ENCODE data around the gene TTF2. TPM values are rescaled to one million over a fixed set of nuclear protein-coding genes. Genes with fewer than 3 reads are reported as not detected.

Gene TTF2
- total and polyA plus RNA-seq, 2 experiments from 2014 or later = 6.5 to 9.8 TPM

GRCh38 chr1:117128323-117129079 is 68.4 kb downstream of the TTF2 start:
- WGBS, 2 experiments (ENCODE audit: low coverage in 1 of 2, low lambda C conversion rate in 2 of 2, missing lambda C conversion rate in 2 of 2) = 22% methylated on average over 5 of the region's 5 CpGs
- Histone ChIP-seq H3K4me2 (ENCODE audit: unreplicated experiment) (no peak overlapping the region), H2AFZ (peak overlapping the region; percentile 73), H3K79me2 (ENCODE audit: insufficient read depth) (no peaks in the 10 kb centered on the region), H3K9me3 (ENCODE audit: low read depth) (no peaks in the 10 kb centered on the region), H3K4me1 (ENCODE audit: insufficient read depth) (peaks cover 9% of the 10 kb centered on the region), H3K4me3 (no peak overlapping the region), H3K9me2 (ENCODE audit: insufficient read depth) (no peaks in the 10 kb centered on the region), H3K9ac (no peak overlapping the region), H3K27ac (no peak overlapping the region), H3K27me3 (replicated peaks; ENCODE audit: insufficient read depth) (no peaks in the 10 kb centered on the region), H4K20me1 (ENCODE audit: insufficient read depth) (no peaks in the 10 kb centered on the region), H3F3A (ENCODE audit: insufficient read depth) (no peaks in the 10 kb centered on the region), H3K36me3 (ENCODE audit: low read depth) (no peaks in the 10 kb centered on the region)
- in situ Hi-C loops (cut with MboI) = no loop called here
- TF ChIP-seq EZH2phosphoT487 (IDR thresholded peaks at IDR 0.05; ENCODE audit: insufficient read depth, low read depth) = no peak
- no peak for TF ChIP-seq EZH2 (IDR thresholded peaks at IDR 0.05; ENCODE audit: insufficient read depth, poor library complexity, severe bottlenecking)
- DNase-seq = peak; percentile 65

DNA sequence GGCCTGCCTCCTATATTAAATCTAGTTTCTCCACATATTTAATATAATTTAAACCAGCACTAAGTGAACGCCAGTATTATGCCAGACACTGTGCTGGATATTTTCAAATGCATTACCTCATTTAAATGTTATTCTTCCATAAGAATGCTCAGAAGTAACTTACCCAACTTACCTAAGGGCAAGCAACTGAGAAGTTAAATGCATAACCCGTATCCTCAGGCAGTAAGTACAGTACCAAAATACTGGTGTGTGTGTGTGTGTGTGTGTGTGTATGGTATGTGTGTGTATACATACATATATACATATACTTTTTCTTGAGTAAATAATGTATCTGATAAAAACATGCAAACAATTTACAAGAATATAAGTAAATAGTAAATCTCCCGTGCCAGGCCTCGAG is 70.4 kb downstream of the TTF2 start:
- H3K9ac ChIP-seq = no peak overlapping the region
- no peaks in the 10 kb centered on the region for H3K9me2 ChIP-seq (ENCODE audit: insufficient read depth)
- H3K79me2 ChIP-seq (ENCODE audit: insufficient read depth) = no peaks in the 10 kb centered on the region
- H3K4me3 ChIP-seq = no peak overlapping the region
- peaks cover 9% of the 10 kb centered on the region for H3K4me1 ChIP-seq (ENCODE audit: insufficient read depth)
- DNase-seq = no peak
- H3F3A ChIP-seq (ENCODE audit: insufficient read depth) = no peaks in the 10 kb centered on the region
- in situ Hi-C loops (cut with MboI) = no loop called here
- no peaks in the 10 kb centered on the region for H3K36me3 ChIP-seq (ENCODE audit: low read depth)
- no peaks in the 10 kb centered on the region for H3K27me3 ChIP-seq (replicated peaks; ENCODE audit: insufficient read depth)
- TF ChIP-seq EZH2phosphoT487 (IDR thresholded peaks at IDR 0.05; ENCODE audit: insufficient read depth, low read depth) (no peak), EZH2 (IDR thresholded peaks at IDR 0.05; ENCODE audit: insufficient read depth, poor library complexity, severe bottlenecking) (no peak)
- H3K9me3 ChIP-seq (ENCODE audit: low read depth) = no peaks in the 10 kb centered on the region
- H3K4me2 ChIP-seq (ENCODE audit: unreplicated experiment) = no peak overlapping the region
- WGBS, 2 experiments (ENCODE audit: low coverage in 1 of 2, low lambda C conversion rate in 2 of 2, missing lambda C conversion rate in 2 of 2) = 88 to 89% methylated on average over 4 of the region's 4 CpGs
- no peak overlapping the region for H2AFZ ChIP-seq
- H4K20me1 ChIP-seq (ENCODE audit: insufficient read depth) = no peaks in the 10 kb centered on the region
- no peak overlapping the region for H3K27ac ChIP-seq

- H3K4me3 ChIP-seq = no peak overlapping the region
- no peak overlapping the region for H3K9ac ChIP-seq
- H3K9me3 ChIP-seq (ENCODE audit: low read depth) = no peaks in the 10 kb centered on the region
- DNase-seq = no peak
- WGBS, 2 experiments (ENCODE audit: low coverage in 1 of 2, low lambda C conversion rate in 2 of 2, missing lambda C conversion rate in 2 of 2) = 83 to 89% methylated on average over 2 of the region's 2 CpGs
- in situ Hi-C loops (cut with MboI) = no loop called here
- no peak overlapping the region for H3K4me2 ChIP-seq (ENCODE audit: unreplicated experiment)
- H3K9me2 ChIP-seq (ENCODE audit: insufficient read depth) = no peaks in the 10 kb centered on the region
- no peaks in the 10 kb centered on the region for H4K20me1 ChIP-seq (ENCODE audit: insufficient read depth)
- H3F3A ChIP-seq (ENCODE audit: insufficient read depth) = no peaks in the 10 kb centered on the region
- no peak overlapping the region for H3K27ac ChIP-seq
- no peaks in the 10 kb centered on the region for H3K27me3 ChIP-seq (replicated peaks; ENCODE audit: insufficient read depth)
- no peak overlapping the region for H2AFZ ChIP-seq
- no peaks in the 10 kb centered on the region for H3K36me3 ChIP-seq (ENCODE audit: low read depth)
- no peaks in the 10 kb centered on the region for H3K4me1 ChIP-seq (ENCODE audit: insufficient read depth)
- no peaks in the 10 kb centered on the region for H3K79me2 ChIP-seq (ENCODE audit: insufficient read depth)
- TF ChIP-seq EZH2 (IDR thresholded peaks at IDR 0.05; ENCODE audit: insufficient read depth, poor library complexity, severe bottlenecking) = no peak
- no peak for TF ChIP-seq EZH2phosphoT487 (IDR thresholded peaks at IDR 0.05; ENCODE audit: insufficient read depth, low read depth)
Observed at GRCh38 chr1:117135329-117135728, 75.2 kb downstream of the TTF2 start.

GRCh38 chr1:117136749-117137148 is 76.6 kb downstream of the TTF2 start:
- no peak overlapping the region for H3K4me2 ChIP-seq (ENCODE audit: unreplicated experiment)
- no peaks in the 10 kb centered on the region for H3K4me1 ChIP-seq (ENCODE audit: insufficient read depth)
- H3K4me3 ChIP-seq = no peak overlapping the region
- TF ChIP-seq EZH2phosphoT487 (IDR thresholded peaks at IDR 0.05; ENCODE audit: insufficient read depth, low read depth) = no peak
- TF ChIP-seq EZH2 (IDR thresholded peaks at IDR 0.05; ENCODE audit: insufficient read depth, poor library complexity, severe bottlenecking) = no peak
- no peak overlapping the region for H2AFZ ChIP-seq
- peaks cover 1% of the 10 kb centered on the region for H3F3A ChIP-seq (ENCODE audit: insufficient read depth)
- no peak overlapping the region for H3K9ac ChIP-seq
- H3K9me3 ChIP-seq (ENCODE audit: low read depth) = no peaks in the 10 kb centered on the region
- no peaks in the 10 kb centered on the region for H3K79me2 ChIP-seq (ENCODE audit: insufficient read depth)
- no peaks in the 10 kb centered on the region for H3K27me3 ChIP-seq (replicated peaks; ENCODE audit: insufficient read depth)
- DNase-seq = no peak
- no peaks in the 10 kb centered on the region for H3K36me3 ChIP-seq (ENCODE audit: low read depth)
- in situ Hi-C loops (cut with MboI) = no loop called here
- H4K20me1 ChIP-seq (ENCODE audit: insufficient read depth) = no peaks in the 10 kb centered on the region
- H3K9me2 ChIP-seq (ENCODE audit: insufficient read depth) = no peaks in the 10 kb centered on the region
- WGBS, 2 experiments (ENCODE audit: low coverage in 1 of 2, low lambda C conversion rate in 2 of 2, missing lambda C conversion rate in 2 of 2) = 89 to 98% methylated on average over 2 of the region's 2 CpGs
- H3K27ac ChIP-seq = no peak overlapping the region

All from GM23248 (cell line).